GM21447 (cell line): ENCODE data around the gene VAV2.
A peak's percentile ranks its signal among the peaks of the same experiment; 100 is the strongest.
"Not testable (repeated sequence)": the region's sequence is repeated elsewhere in the genome, so short reads cannot be mapped to it uniquely, and the experiment has no call there.

Source experiments
- ATAC-seq: cut with Tn5 transposase; IDR thresholded peaks from one replicate; pipeline ENCODE4 v1.9.1; 2021; ENCODE audit not compliant: unreplicated experiment

Gene VAV2

GRCh38 chr9:133762488-133763271 is 229.4 kb downstream of the VAV2 start:
- ATAC-seq: no peak

DNA sequence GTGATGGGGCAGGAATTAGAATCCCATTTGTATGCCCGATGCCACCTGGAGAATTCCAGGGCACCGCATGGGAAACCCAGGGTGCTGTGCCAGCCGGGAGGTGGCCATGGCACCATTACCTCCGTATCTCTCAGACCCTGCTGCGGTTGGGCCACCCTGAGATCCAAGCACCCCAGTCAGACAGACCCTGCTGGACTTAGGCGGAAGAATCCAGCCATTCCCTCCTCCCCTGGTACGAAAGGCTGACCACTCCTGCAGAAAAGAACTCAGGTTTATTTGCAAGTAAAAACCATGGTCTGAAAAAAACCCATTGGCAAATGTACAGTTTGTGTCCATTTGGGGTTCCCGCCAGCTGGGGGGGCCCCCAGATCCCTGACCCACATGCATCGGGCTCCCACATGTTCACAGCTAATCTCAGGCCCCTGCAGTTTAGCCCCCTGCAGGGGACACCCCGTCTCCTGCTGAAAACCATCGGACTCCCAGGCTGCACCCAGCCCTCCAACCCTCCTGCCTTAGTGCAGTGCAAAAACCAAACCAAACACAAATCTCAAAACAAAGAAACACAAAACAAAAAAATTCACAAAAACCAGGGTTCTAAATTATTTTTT is 230.4 kb downstream of the VAV2 start:
- no peak for ATAC-seq

DNA sequence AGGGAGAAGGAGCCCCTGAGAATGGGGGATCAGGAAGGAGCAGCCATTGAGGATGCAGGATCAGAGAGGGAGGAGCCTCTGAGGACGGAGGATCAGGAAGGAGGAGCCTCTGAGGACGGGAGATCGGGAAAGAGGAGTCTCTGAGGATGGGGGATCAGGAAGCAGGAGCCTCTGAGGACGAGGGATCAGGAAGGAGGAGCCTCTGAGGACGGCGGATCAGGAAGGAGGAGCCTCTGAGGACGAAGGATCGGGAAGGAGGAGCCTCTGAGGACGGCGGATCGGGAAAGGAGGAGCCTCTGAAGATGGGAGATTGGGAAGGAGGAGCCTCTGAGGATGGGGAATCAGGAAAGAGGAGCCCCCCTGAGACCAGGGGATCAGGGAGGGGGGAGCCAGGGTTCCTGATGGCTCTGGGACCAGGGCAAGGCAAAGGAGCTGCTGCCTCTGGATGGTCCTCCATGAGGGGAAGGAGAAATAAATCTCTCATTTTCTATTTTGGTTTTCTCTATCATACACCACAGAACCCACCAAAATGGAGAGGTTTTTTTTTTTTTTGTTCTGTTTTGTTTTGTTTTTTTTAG is 231.3 kb downstream of the VAV2 start:
- ATAC-seq: no peak

GRCh38 chr9:133759946-133760345 is 232.2 kb downstream of the VAV2 start:
- no peak for ATAC-seq

- no peak for ATAC-seq
Observed at GRCh38 chr9:133759146-133759900, 232.8 kb downstream of the VAV2 start.

- no peak for ATAC-seq
Observed at GRCh38 chr9:133758228-133758627, 233.9 kb downstream of the VAV2 start.

- ATAC-seq: no peak
Observed at GRCh38 chr9:133754688-133755227, 237.4 kb downstream of the VAV2 start.

DNA sequence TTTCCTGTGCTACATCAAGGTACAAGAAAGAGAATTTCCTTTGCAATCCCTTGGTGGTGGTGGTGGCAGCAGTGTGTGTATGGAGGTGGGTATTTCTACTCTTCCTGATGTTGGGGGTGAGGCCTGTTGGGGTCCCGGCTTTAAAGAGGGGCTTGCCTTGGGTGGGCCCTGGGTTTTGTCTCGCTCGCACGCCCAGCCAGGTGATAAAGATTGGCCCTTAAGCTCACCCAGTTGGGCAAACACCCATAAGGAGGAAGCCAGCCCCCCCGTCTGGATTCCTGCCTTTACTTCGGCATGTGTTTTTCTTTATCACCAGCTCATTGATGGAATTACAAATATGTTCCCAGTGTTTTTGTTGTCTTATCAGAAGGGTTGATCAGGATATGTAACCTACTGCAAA is 237.9 kb downstream of the VAV2 start:
- ATAC-seq: no peak

- ATAC-seq: no peak
Observed at GRCh38 chr9:133752739-133753446, 239.2 kb downstream of the VAV2 start.

DNA sequence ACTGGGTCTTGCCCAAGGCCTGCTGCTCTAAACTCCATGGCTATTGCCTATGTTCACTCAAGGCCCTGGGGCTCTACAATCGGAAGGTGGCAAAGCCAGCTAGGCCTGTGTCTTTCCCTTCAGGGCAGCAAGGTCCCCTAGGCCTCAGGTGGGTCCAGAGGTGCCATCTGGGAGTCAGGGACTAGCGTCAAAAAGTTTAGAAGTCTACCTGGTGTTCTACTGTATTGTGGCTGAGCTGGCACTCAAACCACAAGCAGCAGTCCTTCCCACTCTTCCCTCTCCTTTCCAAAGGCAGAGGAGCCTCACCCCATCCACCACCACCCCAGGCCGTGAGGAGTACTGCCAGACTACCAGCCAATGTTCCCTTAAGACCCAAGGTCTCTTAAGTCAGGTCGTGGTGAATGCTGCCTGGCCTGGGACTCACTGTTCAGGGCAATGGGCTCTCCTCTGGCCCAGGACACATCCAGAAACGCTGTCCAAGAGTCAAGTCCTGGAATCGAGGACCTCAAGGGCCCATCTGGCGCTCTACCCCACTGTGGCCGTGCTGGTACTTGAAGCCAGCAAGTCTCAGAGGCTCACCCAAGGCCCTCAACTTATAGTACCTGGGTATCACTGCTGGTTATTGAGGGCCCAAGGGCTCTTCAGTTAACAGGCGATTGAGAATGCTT is 241.0 kb downstream of the VAV2 start:
- no peak for ATAC-seq

DNA sequence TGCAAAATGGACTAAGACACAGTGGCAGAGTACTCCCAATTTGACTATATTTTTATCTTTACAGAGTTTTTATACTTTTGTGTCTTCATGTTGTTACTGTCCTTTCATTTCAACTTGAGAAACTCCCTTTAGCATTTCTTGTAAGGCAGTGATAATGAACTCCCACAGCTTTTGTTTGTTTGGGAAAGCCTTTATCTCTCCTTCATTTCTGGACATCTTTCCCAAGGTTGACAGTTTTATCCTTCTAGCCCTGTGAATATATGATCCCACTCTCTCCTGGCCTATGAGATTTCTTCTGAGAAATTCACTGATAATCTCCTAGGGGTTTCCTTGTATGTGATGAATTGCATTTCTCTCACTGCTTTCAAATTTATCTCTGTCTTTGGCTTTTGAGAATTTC is 244.8 kb downstream of the VAV2 start:
- no peak for ATAC-seq

GRCh38 chr9:133744528-133744927 is 247.6 kb downstream of the VAV2 start:
- ATAC-seq: not testable (repeated sequence)

GRCh38 chr9:133742849-133743444 is 249.2 kb downstream of the VAV2 start:
- ATAC-seq: peak; percentile 65

GRCh38 chr9:133742251-133742650 is 249.9 kb downstream of the VAV2 start:
- ATAC-seq: no peak

- ATAC-seq: no peak
Observed at GRCh38 chr9:133741716-133742115, 250.4 kb downstream of the VAV2 start.

GRCh38 chr9:133740911-133741310 is 251.2 kb downstream of the VAV2 start:
- ATAC-seq: no peak

- no peak for ATAC-seq
Observed at GRCh38 chr9:133739408-133740280, 252.5 kb downstream of the VAV2 start.

- no peak for ATAC-seq
Observed at GRCh38 chr9:133738640-133739225, 253.4 kb downstream of the VAV2 start.
